Endothelial cell of umbilical vein (primary cell): ENCODE results near the gene P2RX4.

Experiments used
- EZH2 ChIP-seq: IDR thresholded peaks from 2 replicates; pipeline ENCODE4 v1.6.1; 2012; ENCODE audit warnings: borderline replicate concordance, low read depth, mild to moderate bottlenecking, moderate library complexity, low read length, inconsistent platforms; ENCODE audit not compliant: severe bottlenecking
- FOS ChIP-seq: IDR thresholded peaks from 2 replicates; pipeline ENCODE4 v1.6.1; 2011; ENCODE audit warnings: mild to moderate bottlenecking, low read length, moderate library complexity, borderline replicate concordance; ENCODE audit not compliant: insufficient read depth
- JUN ChIP-seq: IDR thresholded peaks from 2 replicates; pipeline ENCODE4 v1.6.1; 2011; ENCODE audit warnings: borderline replicate concordance, low read depth; ENCODE audit not compliant: insufficient read length, insufficient read depth
- MAX ChIP-seq: IDR thresholded peaks from 2 replicates; pipeline ENCODE4 v1.6.1; 2011; ENCODE audit not compliant: insufficient read depth, insufficient read length
- POLR2A ChIP-seq: IDR thresholded peaks from 2 replicates; pipeline ENCODE4 v1.6.1; 2012; ENCODE audit warnings: low read depth, mild to moderate bottlenecking, control low read depth, low read length
- POLR2AphosphoS5 ChIP-seq: IDR thresholded peaks from 2 replicates; pipeline ENCODE4 v1.6.1; 2012; ENCODE audit warnings: low read depth, mild to moderate bottlenecking, control low read depth, low read length, moderate library complexity; ENCODE audit not compliant: insufficient read depth
- TF ChIP-seq, protein P1 (sequence below), 2 donors: IDR thresholded peaks; 1 replicate in 1 of 2; 2 replicates in 1 of 2; pipeline ENCODE4 v1.5.1; 2011; ENCODE audit warnings: low read length in 2 of 2, mild to moderate bottlenecking in 2 of 2, moderate library complexity in 2 of 2, control low read depth in 1 of 2, inconsistent platforms in 1 of 2, low read depth in 1 of 2; ENCODE audit not compliant: insufficient read depth in 1 of 2; ENCODE audit errors: extremely low read depth in 1 of 2

GRCh38 chr12:121184984-121185889 is 24.7 kb upstream of the P2RX4 start:
- no peak for TF ChIP-seq POLR2AphosphoS5
- no peak for TF ChIP-seq EZH2
- no peak for TF ChIP-seq POLR2A
- no peak for TF ChIP-seq JUN
- TF ChIP-seq, protein P1, sequence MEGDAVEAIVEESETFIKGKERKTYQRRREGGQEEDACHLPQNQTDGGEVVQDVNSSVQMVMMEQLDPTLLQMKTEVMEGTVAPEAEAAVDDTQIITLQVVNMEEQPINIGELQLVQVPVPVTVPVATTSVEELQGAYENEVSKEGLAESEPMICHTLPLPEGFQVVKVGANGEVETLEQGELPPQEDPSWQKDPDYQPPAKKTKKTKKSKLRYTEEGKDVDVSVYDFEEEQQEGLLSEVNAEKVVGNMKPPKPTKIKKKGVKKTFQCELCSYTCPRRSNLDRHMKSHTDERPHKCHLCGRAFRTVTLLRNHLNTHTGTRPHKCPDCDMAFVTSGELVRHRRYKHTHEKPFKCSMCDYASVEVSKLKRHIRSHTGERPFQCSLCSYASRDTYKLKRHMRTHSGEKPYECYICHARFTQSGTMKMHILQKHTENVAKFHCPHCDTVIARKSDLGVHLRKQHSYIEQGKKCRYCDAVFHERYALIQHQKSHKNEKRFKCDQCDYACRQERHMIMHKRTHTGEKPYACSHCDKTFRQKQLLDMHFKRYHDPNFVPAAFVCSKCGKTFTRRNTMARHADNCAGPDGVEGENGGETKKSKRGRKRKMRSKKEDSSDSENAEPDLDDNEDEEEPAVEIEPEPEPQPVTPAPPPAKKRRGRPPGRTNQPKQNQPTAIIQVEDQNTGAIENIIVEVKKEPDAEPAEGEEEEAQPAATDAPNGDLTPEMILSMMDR (IDR thresholded peaks at IDR 0.05; ENCODE audit: extremely low read depth in 1 of 2, insufficient read depth in 1 of 2, low read depth in 1 of 2, low read length in 2 of 2) = no peak
- no peak for TF ChIP-seq MAX
- TF ChIP-seq FOS = no peak
